NB4 (cell line): ENCODE results near the gene SRGAP1.

Source experiments
- CTCF ChIP-seq: IDR thresholded peaks from one replicate; pipeline ENCODE4 v1.5.1; 2012; ENCODE audit warnings: low read depth, low read length
- MAX ChIP-seq: IDR thresholded peaks from 2 replicates; pipeline ENCODE4 v1.6.1; 2011; ENCODE audit warnings: low read depth, low read length
- MYC ChIP-seq: IDR thresholded peaks from 2 replicates; pipeline ENCODE4 v1.6.1; 2011; ENCODE audit warnings: low read depth, low read length
- POLR2A ChIP-seq: IDR thresholded peaks from 2 replicates; pipeline ENCODE4 v1.6.1; 2011; ENCODE audit warnings: mild to moderate bottlenecking; ENCODE audit not compliant: insufficient read length; ENCODE audit errors: extremely low read depth

GRCh38 chr12:63937378-63938316 is 93.1 kb downstream of the SRGAP1 start:
- TF ChIP-seq CTCF (no peak), POLR2A (no peak), MYC (no peak), MAX (no peak)
